Measurements from ENCODE around the gene GIGYF2.

Gene GIGYF2

DNA sequence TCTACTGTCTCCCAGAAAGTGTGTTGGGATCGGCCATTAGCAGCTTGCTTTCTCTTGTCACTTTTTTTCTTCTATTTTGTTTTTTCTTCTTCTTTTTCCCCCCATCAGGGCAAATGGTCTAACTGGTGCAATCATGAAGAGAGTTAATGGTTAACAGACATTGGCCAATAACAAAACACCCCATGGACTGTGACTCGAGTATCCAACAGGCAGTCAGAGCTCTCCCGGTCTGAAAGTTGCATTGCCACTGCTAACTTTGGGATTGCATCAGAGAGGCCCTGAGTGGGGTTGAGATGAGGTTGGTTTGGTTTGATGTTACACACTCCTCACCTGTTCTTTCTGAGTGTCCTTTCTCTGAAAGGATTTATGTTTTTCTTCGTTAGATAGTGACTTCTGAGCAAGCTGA lies 160.0 kb downstream of the GIGYF2 start:
- H3K27ac ChIP-seq (ENCODE audit: low read length): no peak overlapping the region
- no peak overlapping the region for H3K4me3 ChIP-seq (ENCODE audit: low read length)
- H3F3A ChIP-seq (ENCODE audit: insufficient read depth, low read length): no peaks in the 10 kb centered on the region
- no peaks in the 10 kb centered on the region for H3K9me2 ChIP-seq (replicated peaks; ENCODE audit: insufficient read depth, low read length)
- no peak overlapping the region for H3K9ac ChIP-seq (ENCODE audit: low read length)
- H2AFZ ChIP-seq (ENCODE audit: low read length): no peak overlapping the region
- H3K27me3 ChIP-seq (replicated peaks; ENCODE audit: insufficient read depth, low read length): no peaks in the 10 kb centered on the region
- no peaks in the 10 kb centered on the region for H3K4me1 ChIP-seq (ENCODE audit: low read length)
- H4K20me1 ChIP-seq (ENCODE audit: insufficient read depth, low read length): no peaks in the 10 kb centered on the region
- no peak for TF ChIP-seq EZH2phosphoT487 (IDR thresholded peaks at IDR 0.05; ENCODE audit: low read length)
- no peak for TF ChIP-seq EZH2 (optimal IDR thresholded peaks at IDR 0.05; ENCODE audit: low read depth, low read length)
- TF ChIP-seq, protein P1, sequence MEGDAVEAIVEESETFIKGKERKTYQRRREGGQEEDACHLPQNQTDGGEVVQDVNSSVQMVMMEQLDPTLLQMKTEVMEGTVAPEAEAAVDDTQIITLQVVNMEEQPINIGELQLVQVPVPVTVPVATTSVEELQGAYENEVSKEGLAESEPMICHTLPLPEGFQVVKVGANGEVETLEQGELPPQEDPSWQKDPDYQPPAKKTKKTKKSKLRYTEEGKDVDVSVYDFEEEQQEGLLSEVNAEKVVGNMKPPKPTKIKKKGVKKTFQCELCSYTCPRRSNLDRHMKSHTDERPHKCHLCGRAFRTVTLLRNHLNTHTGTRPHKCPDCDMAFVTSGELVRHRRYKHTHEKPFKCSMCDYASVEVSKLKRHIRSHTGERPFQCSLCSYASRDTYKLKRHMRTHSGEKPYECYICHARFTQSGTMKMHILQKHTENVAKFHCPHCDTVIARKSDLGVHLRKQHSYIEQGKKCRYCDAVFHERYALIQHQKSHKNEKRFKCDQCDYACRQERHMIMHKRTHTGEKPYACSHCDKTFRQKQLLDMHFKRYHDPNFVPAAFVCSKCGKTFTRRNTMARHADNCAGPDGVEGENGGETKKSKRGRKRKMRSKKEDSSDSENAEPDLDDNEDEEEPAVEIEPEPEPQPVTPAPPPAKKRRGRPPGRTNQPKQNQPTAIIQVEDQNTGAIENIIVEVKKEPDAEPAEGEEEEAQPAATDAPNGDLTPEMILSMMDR (IDR thresholded peaks at IDR 0.05; ENCODE audit: low read length): no peak
- no peaks in the 10 kb centered on the region for H3K36me3 ChIP-seq (replicated peaks; ENCODE audit: insufficient read depth, low read length)
- no peak for DNase-seq
- H3K9me3 ChIP-seq (replicated peaks; ENCODE audit: insufficient read depth, low read length): no peaks in the 10 kb centered on the region
- H3K79me2 ChIP-seq (ENCODE audit: low read length): no peaks in the 10 kb centered on the region
- H3K4me2 ChIP-seq (ENCODE audit: low read depth, low read length): no peak overlapping the region

DNA sequence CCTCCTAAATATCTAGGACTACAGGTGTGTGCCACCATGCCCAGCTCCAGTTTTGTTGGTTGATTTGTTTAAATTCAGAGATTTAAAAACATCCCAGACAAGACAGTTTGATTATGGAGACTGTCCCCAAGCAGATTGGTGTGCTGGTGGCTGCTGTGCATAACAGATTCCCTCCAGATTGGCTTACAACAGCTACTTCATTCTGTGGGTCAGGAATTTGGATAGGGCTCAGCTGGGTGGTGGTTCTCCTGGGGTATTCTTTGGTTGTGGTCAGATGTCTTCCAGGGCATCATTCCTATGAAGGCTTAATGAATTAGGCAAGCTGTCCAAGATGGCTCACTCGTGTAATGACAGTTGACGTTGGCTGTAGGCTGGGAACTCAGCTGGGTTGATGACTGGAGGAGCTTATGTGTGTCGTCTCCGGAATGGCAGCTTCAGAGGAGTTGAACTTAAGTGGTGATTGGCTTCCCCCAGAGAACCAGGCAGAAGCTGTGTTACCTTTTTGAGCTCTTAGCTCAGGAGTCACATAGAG lies 162.3 kb downstream of the GIGYF2 start:
- H3K36me3 ChIP-seq (replicated peaks; ENCODE audit: insufficient read depth, low read length): no peaks in the 10 kb centered on the region
- TF ChIP-seq, protein P1 (IDR thresholded peaks at IDR 0.05; ENCODE audit: low read length): no peak
- TF ChIP-seq EZH2 (optimal IDR thresholded peaks at IDR 0.05; ENCODE audit: low read depth, low read length) (no peak), EZH2phosphoT487 (IDR thresholded peaks at IDR 0.05; ENCODE audit: low read length) (no peak)

DNA sequence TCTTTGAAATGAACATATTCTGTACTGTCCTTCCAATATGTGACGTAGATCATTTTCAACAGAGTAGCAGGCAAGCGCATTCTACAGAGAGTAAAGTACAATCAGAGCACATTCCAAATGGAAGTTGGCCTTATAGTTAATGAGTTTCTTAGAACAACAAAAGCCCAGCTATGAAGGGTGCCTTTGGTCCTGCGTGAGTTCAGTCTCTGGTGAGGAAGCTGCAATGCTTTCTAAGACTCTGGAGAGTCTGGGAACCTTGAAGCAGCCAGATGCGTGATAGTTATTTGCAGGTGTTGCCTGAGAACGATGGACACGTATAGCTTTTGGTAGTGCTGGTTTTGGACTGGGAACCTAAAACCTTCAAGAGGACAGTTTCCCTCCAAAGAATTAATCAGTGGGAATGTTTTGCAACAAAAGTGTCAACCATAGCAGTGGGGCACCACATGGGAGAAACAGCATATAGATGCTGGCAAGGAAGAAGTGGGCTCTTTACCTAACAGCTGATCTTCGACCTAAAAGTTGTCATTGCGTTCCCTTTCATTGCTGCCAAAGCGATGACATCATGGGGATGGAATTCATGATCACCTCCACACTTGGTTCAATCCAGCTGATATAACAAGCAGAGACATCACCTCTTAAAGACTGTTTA lies 163.6 kb downstream of the GIGYF2 start:
- Histone ChIP-seq H3K27ac (ENCODE audit: low read length) (no peak overlapping the region), H3F3A (ENCODE audit: insufficient read depth, low read length) (no peaks in the 10 kb centered on the region), H3K4me1 (ENCODE audit: low read length) (no peaks in the 10 kb centered on the region), H3K27me3 (replicated peaks; ENCODE audit: insufficient read depth, low read length) (no peaks in the 10 kb centered on the region), H3K36me3 (replicated peaks; ENCODE audit: insufficient read depth, low read length) (no peaks in the 10 kb centered on the region), H3K4me2 (ENCODE audit: low read depth, low read length) (no peak overlapping the region), H2AFZ (ENCODE audit: low read length) (no peak overlapping the region), H3K79me2 (ENCODE audit: low read length) (no peaks in the 10 kb centered on the region), H3K4me3 (ENCODE audit: low read length) (no peak overlapping the region), H3K9me2 (replicated peaks; ENCODE audit: insufficient read depth, low read length) (no peaks in the 10 kb centered on the region), H3K9ac (ENCODE audit: low read length) (no peak overlapping the region), H3K9me3 (replicated peaks; ENCODE audit: insufficient read depth, low read length) (no peaks in the 10 kb centered on the region), H4K20me1 (ENCODE audit: insufficient read depth, low read length) (no peaks in the 10 kb centered on the region)
- TF ChIP-seq EZH2phosphoT487 (IDR thresholded peaks at IDR 0.05; ENCODE audit: low read length) (no peak), EZH2 (optimal IDR thresholded peaks at IDR 0.05; ENCODE audit: low read depth, low read length) (no peak)
- DNase-seq: no peak

More for the DNA sequence above, 162.3 kb downstream of the GIGYF2 start:
- DNase-seq: no peak
- Histone ChIP-seq H3F3A (ENCODE audit: insufficient read depth, low read length) (no peaks in the 10 kb centered on the region), H3K27me3 (replicated peaks; ENCODE audit: insufficient read depth, low read length) (no peaks in the 10 kb centered on the region), H3K4me3 (ENCODE audit: low read length) (no peak overlapping the region), H3K79me2 (ENCODE audit: low read length) (no peaks in the 10 kb centered on the region), H2AFZ (ENCODE audit: low read length) (no peak overlapping the region), H3K4me2 (ENCODE audit: low read depth, low read length) (no peak overlapping the region), H3K9me3 (replicated peaks; ENCODE audit: insufficient read depth, low read length) (no peaks in the 10 kb centered on the region), H3K4me1 (ENCODE audit: low read length) (no peaks in the 10 kb centered on the region), H3K27ac (ENCODE audit: low read length) (no peak overlapping the region), H3K9me2 (replicated peaks; ENCODE audit: insufficient read depth, low read length) (no peaks in the 10 kb centered on the region), H4K20me1 (ENCODE audit: insufficient read depth, low read length) (no peaks in the 10 kb centered on the region), H3K9ac (ENCODE audit: low read length) (no peak overlapping the region)

DNA sequence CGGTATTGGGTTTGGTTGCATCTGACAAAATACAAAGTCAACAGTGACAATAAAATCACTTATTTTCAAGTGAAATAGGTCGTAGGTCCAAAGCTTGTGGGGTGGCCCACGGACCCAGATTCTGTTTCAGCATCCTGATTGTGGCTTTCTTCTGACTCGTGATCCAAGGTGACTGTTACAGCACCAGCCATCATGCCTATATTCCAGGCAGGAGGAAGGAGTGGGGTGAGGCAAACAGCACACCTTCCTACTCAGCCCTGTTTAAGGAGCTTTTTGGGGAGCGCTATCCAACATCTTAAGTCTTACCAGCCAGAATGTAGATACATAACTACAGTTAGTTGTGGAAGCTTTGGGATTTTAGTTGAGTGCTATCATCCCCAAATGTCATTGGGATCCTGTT lies 164.2 kb downstream of the GIGYF2 start:
- no peaks in the 10 kb centered on the region for H3K4me1 ChIP-seq (ENCODE audit: low read length)
- no peaks in the 10 kb centered on the region for H4K20me1 ChIP-seq (ENCODE audit: insufficient read depth, low read length)
- no peaks in the 10 kb centered on the region for H3K79me2 ChIP-seq (ENCODE audit: low read length)
- DNase-seq: no peak
- no peak overlapping the region for H3K27ac ChIP-seq (ENCODE audit: low read length)
- no peaks in the 10 kb centered on the region for H3K36me3 ChIP-seq (replicated peaks; ENCODE audit: insufficient read depth, low read length)
- H3K27me3 ChIP-seq (replicated peaks; ENCODE audit: insufficient read depth, low read length): no peaks in the 10 kb centered on the region
- H3K9me3 ChIP-seq (replicated peaks; ENCODE audit: insufficient read depth, low read length): no peaks in the 10 kb centered on the region
- H3F3A ChIP-seq (ENCODE audit: insufficient read depth, low read length): no peaks in the 10 kb centered on the region
- no peak overlapping the region for H3K4me3 ChIP-seq (ENCODE audit: low read length)
- no peaks in the 10 kb centered on the region for H3K9me2 ChIP-seq (replicated peaks; ENCODE audit: insufficient read depth, low read length)
- no peak overlapping the region for H2AFZ ChIP-seq (ENCODE audit: low read length)
- TF ChIP-seq, protein P1 (IDR thresholded peaks at IDR 0.05; ENCODE audit: low read length): no peak
- no peak for TF ChIP-seq EZH2phosphoT487 (IDR thresholded peaks at IDR 0.05; ENCODE audit: low read length)
- no peak for TF ChIP-seq EZH2 (optimal IDR thresholded peaks at IDR 0.05; ENCODE audit: low read depth, low read length)
- no peak overlapping the region for H3K4me2 ChIP-seq (ENCODE audit: low read depth, low read length)
- no peak overlapping the region for H3K9ac ChIP-seq (ENCODE audit: low read length)
